Measurements from ENCODE around the gene SOWAHC. TPM values are rescaled to one million over a fixed set of nuclear protein-coding genes. Genes with fewer than 3 reads are reported as not detected.

Gene SOWAHC
- total and polyA plus RNA-seq, 2 donors (not counting 3 experiments of a cell fraction or from before 2014, with no cell fraction given) = 1.0 to 4.1 TPM

- Histone ChIP-seq H3K9me3 (replicated peaks; ENCODE audit: control insufficient read depth, insufficient read depth, low read length) (no peaks in the 10 kb centered on the region), H3K9ac (replicated peaks; ENCODE audit: extremely low read depth, insufficient read depth, low read length) (no peak overlapping the region), H3K36me3 (ENCODE audit: control insufficient read depth in 2 of 2, extremely low read depth in 1 of 2, insufficient read depth in 2 of 2, low read length in 2 of 2) (no peaks in the 10 kb centered on the region), H3K27me3 (ENCODE audit: control insufficient read depth in 2 of 2, insufficient read depth in 2 of 2, low read length in 2 of 2) (peaks cover 0 to 3% of the 10 kb centered on the region in 2 experiments), H3K4me1 (ENCODE audit: control insufficient read depth, extremely low read depth, insufficient read depth, low read length) (no peaks in the 10 kb centered on the region), H3K4me3 (replicated peaks in 1 of 3; ENCODE audit: insufficient read depth in 1 of 3, low read depth in 1 of 3, low read length in 3 of 3) (no peak overlapping the region), H3K27ac (ENCODE audit: insufficient read depth, low read depth, low read length) (no peak overlapping the region), H3K4me2 (ENCODE audit: insufficient read depth, low read length) (no peak overlapping the region), H2AFZ (ENCODE audit: low read depth, low read length) (no peak overlapping the region), H3K79me2 (ENCODE audit: control insufficient read depth, insufficient read depth, low read length) (no peaks in the 10 kb centered on the region), H3K9me1 (replicated peaks; ENCODE audit: control insufficient read depth, extremely low read depth, insufficient read depth, low read length) (no peaks in the 10 kb centered on the region), H4K20me1 (replicated peaks; ENCODE audit: control insufficient read depth, extremely low read depth, insufficient read depth, low read length) (no peaks in the 10 kb centered on the region)
- dilution Hi-C loops (cut with MboI; ENCODE audit: extremely low pct_ligation_motif_present, low sequenced_read_pairs) = no loop called here
- ChIA-PET POLR2A (no interaction called here), CTCF (interaction anchor here (1.3 kb wide), 1 partner anchor 44 kb away, joined by 3 read pairs; no protein-coding TSS in a partner anchor)
- DNase-seq (ENCODE audit: low read depth, low spot score) (no peak), FAIRE-seq (no peak)
- intact Hi-C loops (cut with micrococcal nuclease) = loop anchor here (10.0 kb wide), 1 partner anchor 545 kb away; no protein-coding TSS in a partner anchor
- BruUV-seq (replicated peaks) = no TSS peak
- TF ChIP-seq POLR2AphosphoS5 (IDR thresholded peaks at IDR 0.05; ENCODE audit: insufficient read depth, low read depth, low read length) (no peak), MYC (IDR thresholded peaks at IDR 0.05; ENCODE audit: low read depth, low read length) (no peak)
Observed at GRCh38 chr2:109629867-109630266, 15.7 kb downstream of the SOWAHC start.

GRCh38 chr2:109630441-109631430 lies 16.6 kb downstream of the SOWAHC start:
- no peaks in the 10 kb centered on the region for H3K79me2 ChIP-seq (ENCODE audit: control insufficient read depth, insufficient read depth, low read length)
- POLR2A ChIA-PET = no interaction called here
- H3K4me2 ChIP-seq (ENCODE audit: insufficient read depth, low read length) = no peak overlapping the region
- no peaks in the 10 kb centered on the region for H3K4me1 ChIP-seq (ENCODE audit: control insufficient read depth, extremely low read depth, insufficient read depth, low read length)
- no peaks in the 10 kb centered on the region for H3K9me3 ChIP-seq (replicated peaks; ENCODE audit: control insufficient read depth, insufficient read depth, low read length)
- no peaks in the 10 kb centered on the region for H3K9me1 ChIP-seq (replicated peaks; ENCODE audit: control insufficient read depth, extremely low read depth, insufficient read depth, low read length)
- H3K36me3 ChIP-seq (ENCODE audit: control insufficient read depth in 2 of 2, extremely low read depth in 1 of 2, insufficient read depth in 2 of 2, low read length in 2 of 2) = no peaks in the 10 kb centered on the region
- H3K27me3 ChIP-seq (ENCODE audit: control insufficient read depth in 2 of 2, insufficient read depth in 2 of 2, low read length in 2 of 2) = peaks cover 0 to 3% of the 10 kb centered on the region in 2 experiments
- no peak overlapping the region for H2AFZ ChIP-seq (ENCODE audit: low read depth, low read length)
- dilution Hi-C loops (cut with MboI; ENCODE audit: extremely low pct_ligation_motif_present, low sequenced_read_pairs) (no loop called here), intact Hi-C loops (cut with micrococcal nuclease) (loop anchor here (10.0 kb wide), 1 partner anchor 546 kb away; no protein-coding TSS in a partner anchor)
- no peak overlapping the region for H3K9ac ChIP-seq (replicated peaks; ENCODE audit: extremely low read depth, insufficient read depth, low read length)
- TF ChIP-seq POLR2AphosphoS5 (IDR thresholded peaks at IDR 0.05; ENCODE audit: insufficient read depth, low read depth, low read length) (no peak), EZH2 (IDR thresholded peaks at IDR 0.05; ENCODE audit: borderline replicate concordance, low read depth, low read length, severe bottlenecking) (no peak), GATA2 (IDR thresholded peaks at IDR 0.05; ENCODE audit: insufficient read depth, insufficient read length, low read depth, low read length) (no peak), POLR2A (IDR thresholded peaks at IDR 0.05; ENCODE audit: low read depth, low read length) (no peak), MAX (IDR thresholded peaks at IDR 0.05; ENCODE audit: insufficient read depth, insufficient read length) (no peak)
- no peaks in the 10 kb centered on the region for H4K20me1 ChIP-seq (replicated peaks; ENCODE audit: control insufficient read depth, extremely low read depth, insufficient read depth, low read length)
- FAIRE-seq (no peak), DNase-seq (ENCODE audit: low read depth, low spot score) (no peak)
- CTCF ChIA-PET = interaction anchor here (1.3 kb wide), 1 partner anchor 44 kb away, joined by 3 read pairs; no protein-coding TSS in a partner anchor
- H3K4me3 ChIP-seq (replicated peaks in 1 of 3; ENCODE audit: insufficient read depth in 1 of 3, low read depth in 1 of 3, low read length in 3 of 3) = no peak overlapping the region
- no peak overlapping the region for H3K27ac ChIP-seq (ENCODE audit: insufficient read depth, low read depth, low read length)
- no TSS peak for BruUV-seq (replicated peaks)

Data from endothelial cell of umbilical vein (primary cell).